Uterus (tissue), 2 donors: ENCODE results near the gene GMDS.

Experiments used
- POLR2A ChIP-seq, 2 donors: fragments of 450-650 bp; IDR thresholded peaks; one replicate each; pipeline ENCODE4 v1.6.1; 2016; ENCODE audit warnings: antibody characterized with exemption in 2 of 2, mild to moderate bottlenecking in 1 of 2, moderate library complexity in 1 of 2
- TF ChIP-seq, protein P1 (sequence below), 4 experiments: fragments of 200-600 bp in 2 of 4; fragments of 450-650 bp in 2 of 4; sonication (generic) in 2 of 4; IDR thresholded peaks; one replicate each; pipeline ENCODE4 v1.5.1; 2016 to 2019; ENCODE audit warnings: antibody characterized with exemption in 4 of 4, mild to moderate bottlenecking in 2 of 4, moderate library complexity in 1 of 4

DNA sequence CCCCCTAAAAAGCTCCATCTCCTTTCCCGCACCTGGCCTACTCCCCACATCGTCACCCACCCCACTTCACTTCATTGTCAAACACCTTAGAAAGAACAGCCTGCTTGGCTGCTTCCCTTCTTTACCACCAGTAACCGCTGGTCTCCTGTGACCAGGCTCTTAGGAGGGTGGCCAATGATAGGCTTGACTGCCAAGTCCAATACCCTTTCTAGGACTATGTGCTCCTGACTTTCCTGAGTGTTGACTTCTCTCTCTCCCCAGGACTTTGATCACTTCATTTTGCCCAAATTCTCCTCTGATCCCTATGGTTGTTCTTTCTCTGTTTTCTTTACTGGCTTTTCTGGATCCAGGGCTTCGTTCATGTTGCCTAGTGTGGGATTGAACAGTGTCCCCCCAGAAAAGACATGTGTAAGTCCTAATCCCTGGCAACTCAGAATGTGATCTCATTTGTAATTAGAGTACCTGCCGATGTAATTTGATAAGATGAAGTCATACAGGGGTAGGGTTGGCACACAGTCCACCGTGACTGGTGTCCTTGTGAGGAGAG, 254.0 kb downstream of the GMDS start:
- no peak for TF ChIP-seq POLR2A (IDR thresholded peaks at IDR 0.05)
- TF ChIP-seq, protein P1, sequence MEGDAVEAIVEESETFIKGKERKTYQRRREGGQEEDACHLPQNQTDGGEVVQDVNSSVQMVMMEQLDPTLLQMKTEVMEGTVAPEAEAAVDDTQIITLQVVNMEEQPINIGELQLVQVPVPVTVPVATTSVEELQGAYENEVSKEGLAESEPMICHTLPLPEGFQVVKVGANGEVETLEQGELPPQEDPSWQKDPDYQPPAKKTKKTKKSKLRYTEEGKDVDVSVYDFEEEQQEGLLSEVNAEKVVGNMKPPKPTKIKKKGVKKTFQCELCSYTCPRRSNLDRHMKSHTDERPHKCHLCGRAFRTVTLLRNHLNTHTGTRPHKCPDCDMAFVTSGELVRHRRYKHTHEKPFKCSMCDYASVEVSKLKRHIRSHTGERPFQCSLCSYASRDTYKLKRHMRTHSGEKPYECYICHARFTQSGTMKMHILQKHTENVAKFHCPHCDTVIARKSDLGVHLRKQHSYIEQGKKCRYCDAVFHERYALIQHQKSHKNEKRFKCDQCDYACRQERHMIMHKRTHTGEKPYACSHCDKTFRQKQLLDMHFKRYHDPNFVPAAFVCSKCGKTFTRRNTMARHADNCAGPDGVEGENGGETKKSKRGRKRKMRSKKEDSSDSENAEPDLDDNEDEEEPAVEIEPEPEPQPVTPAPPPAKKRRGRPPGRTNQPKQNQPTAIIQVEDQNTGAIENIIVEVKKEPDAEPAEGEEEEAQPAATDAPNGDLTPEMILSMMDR (IDR thresholded peaks at IDR 0.05): no peak
